GM23248 (cell line): ENCODE data around the gene HDAC9. TPM values are rescaled to one million over a fixed set of nuclear protein-coding genes. Genes with fewer than 3 reads are reported as not detected.

Experiments used
- DNase-seq: peaks from one replicate; pipeline ENCODE4 v3.0.0-alpha.2; 2015
- H2AFZ ChIP-seq: fragments of 200-600 bp; sonication (generic); 2 replicates; pipeline ENCODE4 v1.6.1; 2016; ENCODE audit warnings: antibody characterized with exemption
- H3F3A ChIP-seq: fragments of 200-600 bp; sonication (generic); 2 replicates; pipeline ENCODE4 v1.6.1; 2016; ENCODE audit warnings: mild to moderate bottlenecking, antibody characterized with exemption, mixed run types; ENCODE audit not compliant: insufficient read depth
- H3K27ac ChIP-seq: fragments of 200-600 bp; sonication (generic); 2 replicates; pipeline ENCODE4 v1.5.1; 2016; ENCODE audit warnings: mild to moderate bottlenecking
- H3K27me3 ChIP-seq: fragments of 200-600 bp; sonication (generic); replicated peaks from 2 replicates; pipeline ENCODE4 v1.6.1; 2016; ENCODE audit warnings: mild to moderate bottlenecking; ENCODE audit not compliant: insufficient read depth
- H3K36me3 ChIP-seq: fragments of 200-600 bp; sonication (generic); 2 replicates; pipeline ENCODE4 v1.6.1; 2016; ENCODE audit warnings: low read depth, mild to moderate bottlenecking
- H3K4me1 ChIP-seq: fragments of 200-600 bp; sonication (generic); 2 replicates; pipeline ENCODE4 v1.6.1; 2016; ENCODE audit warnings: mild to moderate bottlenecking; ENCODE audit not compliant: insufficient read depth
- H3K4me2 ChIP-seq: fragments of 200-600 bp; sonication (generic); one replicate; pipeline ENCODE4 v1.6.1; 2016; ENCODE audit warnings: mild to moderate bottlenecking; ENCODE audit not compliant: unreplicated experiment
- H3K4me3 ChIP-seq: fragments of 200-600 bp; sonication (generic); 2 replicates; pipeline ENCODE4 v1.5.1; 2016; ENCODE audit warnings: mild to moderate bottlenecking
- H3K79me2 ChIP-seq: fragments of 200-600 bp; sonication (generic); 2 replicates; pipeline ENCODE4 v1.6.1; 2016; ENCODE audit warnings: mild to moderate bottlenecking; ENCODE audit not compliant: insufficient read depth
- H3K9ac ChIP-seq: fragments of 200-600 bp; sonication (generic); 2 replicates; pipeline ENCODE4 v1.6.1; 2016; ENCODE audit warnings: mild to moderate bottlenecking
- H3K9me2 ChIP-seq: fragments of 200-600 bp; sonication (generic); 2 replicates; pipeline ENCODE4 v1.6.1; 2016; ENCODE audit warnings: mixed run types, mild to moderate bottlenecking, moderate library complexity; ENCODE audit not compliant: insufficient read depth
- H3K9me3 ChIP-seq: fragments of 200-600 bp; sonication (generic); one replicate; pipeline ENCODE4 v1.6.1; 2017; ENCODE audit warnings: low read depth
- H4K20me1 ChIP-seq: fragments of 200-600 bp; sonication (generic); 2 replicates; pipeline ENCODE4 v1.6.0; 2016; ENCODE audit not compliant: insufficient read depth
- EZH2 ChIP-seq: fragments of 200-600 bp; sonication (generic); IDR thresholded peaks from 2 replicates; pipeline ENCODE4 v1.6.1; 2018; ENCODE audit warnings: antibody characterized with exemption, mild to moderate bottlenecking; ENCODE audit not compliant: insufficient read depth, poor library complexity, severe bottlenecking
- EZH2phosphoT487 ChIP-seq: fragments of 200-600 bp; sonication (generic); IDR thresholded peaks from 2 replicates; pipeline ENCODE4 v1.6.1; 2018; ENCODE audit warnings: antibody characterized with exemption, moderate library complexity, mild to moderate bottlenecking, low read depth; ENCODE audit not compliant: insufficient read depth
- WGBS, 2 experiments: methylation state at CpG; one replicate each; pipeline ENCODE4 v1.1.6; 2015 to 2017; ENCODE audit warnings: low lambda C conversion rate in 2 of 2, low coverage in 1 of 2; ENCODE audit errors: missing lambda C conversion rate in 2 of 2; 5-methylcytosine and 5-hydroxymethylcytosine counted together
- in situ Hi-C: fragments of 300-500 bp; cut with MboI; formaldehyde crosslinking; loops from 2 replicates; pipeline ENCODE4 v1.15.0; 2020
- polyA plus RNA-seq: library from polyadenylated mRNA; unstranded; fragments of >200 nt; fragmentation: Nextera tagmentation; extraction: Ambion mirVana; gene quantifications from 2 replicates; pipeline ENCODE4 v1.2.1, GENCODE V29; 2016
- total RNA-seq: library from RNA; depleted of rRNA; stranded (reverse); fragments of >200 nt; shearing (Covaris generic); gene quantifications from 2 replicates; pipeline ENCODE4 v1.2.3, GENCODE V29; 2014

The HDAC9 gene
- total and polyA plus RNA-seq, 2 experiments from 2014 or later: 1.6 to 2.1 TPM

GRCh38 chr7:18824157-18824556 lies 328.6 kb downstream of the HDAC9 start:
- Histone ChIP-seq H3F3A (0 out of 2 replicates have a peak, but pooled peaks cover 5% of the 10 kb centered on the region), H3K27me3 (no peaks in the 10 kb centered on the region), H3K9ac (no peak overlapping the region), H3K9me3 (no peaks in the 10 kb centered on the region), H3K4me1 (peaks cover 11% of the 10 kb centered on the region), H3K79me2 (no peaks in the 10 kb centered on the region), H3K4me2 (no peak overlapping the region), H3K9me2 (no peaks in the 10 kb centered on the region), H4K20me1 (no peaks in the 10 kb centered on the region), H2AFZ (no peak overlapping the region), H3K27ac (no peak overlapping the region), H3K4me3 (no peak overlapping the region), H3K36me3 (no peaks in the 10 kb centered on the region)
- in situ Hi-C loops: no loop called here
- no peak for DNase-seq
- TF ChIP-seq EZH2 (no peak), EZH2phosphoT487 (no peak)
- 73 to 83% methylated on average over 2 of the region's 2 CpGs for WGBS, 2 experiments

GRCh38 chr7:18828260-18828993 lies 332.9 kb downstream of the HDAC9 start:
- Histone ChIP-seq H3K4me1 (peaks cover 24% of the 10 kb centered on the region), H3K4me2 (peak overlapping the region; percentile 65), H3K27me3 (no peaks in the 10 kb centered on the region), H3K4me3 (no peak overlapping the region), H3K79me2 (no peaks in the 10 kb centered on the region), H3K9ac (no peak overlapping the region), H3K9me2 (no peaks in the 10 kb centered on the region), H3K9me3 (no peaks in the 10 kb centered on the region), H2AFZ (peak overlapping the region; percentile 44), H4K20me1 (no peaks in the 10 kb centered on the region), H3F3A (peaks cover 18% of the 10 kb centered on the region), H3K36me3 (no peaks in the 10 kb centered on the region), H3K27ac (no peak overlapping the region)
- peak; percentile 46 for DNase-seq
- TF ChIP-seq EZH2: no peak
- TF ChIP-seq EZH2phosphoT487: no peak
- 59 to 64% methylated on average over 6 of the region's 6 CpGs for WGBS, 2 experiments
- in situ Hi-C loops: no loop called here

- Histone ChIP-seq H3K4me3 (peak overlapping the region; percentile 45), H2AFZ (peak overlapping the region; percentile 44), H3K4me1 (peaks cover 24% of the 10 kb centered on the region), H3K4me2 (peak overlapping the region; percentile 65), H3K79me2 (no peaks in the 10 kb centered on the region), H3K27me3 (no peaks in the 10 kb centered on the region), H3K9me2 (no peaks in the 10 kb centered on the region), H4K20me1 (no peaks in the 10 kb centered on the region), H3F3A (peaks cover 18% of the 10 kb centered on the region), H3K9me3 (no peaks in the 10 kb centered on the region), H3K9ac (no peak overlapping the region), H3K36me3 (no peaks in the 10 kb centered on the region), H3K27ac (peak overlapping the region; percentile 13; the same call in 1 of the 2 replicates)
- TF ChIP-seq EZH2: no peak
- no peak for TF ChIP-seq EZH2phosphoT487
- 6 to 10% methylated on average over 11 of the region's 11 CpGs for WGBS, 2 experiments
- in situ Hi-C loops: no loop called here
- peak; percentile 22 for DNase-seq
Measured at GRCh38 chr7:18828994-18829857, 333.7 kb downstream of the HDAC9 start.

GRCh38 chr7:18829858-18830285 lies 334.3 kb downstream of the HDAC9 start:
- H3K4me3 ChIP-seq: peak overlapping the region; percentile 45
- H4K20me1 ChIP-seq: no peaks in the 10 kb centered on the region
- in situ Hi-C loops: no loop called here
- 0 out of 2 replicates have a peak overlapping the region, but pooled peaks have one; percentile 13 for H3K27ac ChIP-seq
- TF ChIP-seq EZH2: no peak
- no peak for TF ChIP-seq EZH2phosphoT487
- 3% methylated on average over 3 of the region's 3 CpGs for WGBS, 2 experiments
- peaks cover 24% of the 10 kb centered on the region for H3K4me1 ChIP-seq
- DNase-seq: peak; percentile 77
- no peaks in the 10 kb centered on the region for H3K36me3 ChIP-seq
- H3F3A ChIP-seq: peaks cover 18% of the 10 kb centered on the region
- H3K4me2 ChIP-seq: peak overlapping the region; percentile 65
- peak overlapping the region; percentile 44 for H2AFZ ChIP-seq
- no peak overlapping the region for H3K9ac ChIP-seq
- no peaks in the 10 kb centered on the region for H3K9me2 ChIP-seq
- no peaks in the 10 kb centered on the region for H3K79me2 ChIP-seq
- no peaks in the 10 kb centered on the region for H3K9me3 ChIP-seq
- no peaks in the 10 kb centered on the region for H3K27me3 ChIP-seq
